Astrocyte (in vitro differentiated cells and primary cell): ENCODE results near the gene GFOD1. TPM values are rescaled to one million over a fixed set of nuclear protein-coding genes. Genes with fewer than 3 reads are reported as not detected.

ENCODE experiments used
- DNase-seq: peaks from one replicate; pipeline ENCODE4 v3.0.0-alpha.2; 2010; ENCODE audit warnings: low read depth
- FAIRE-seq: peaks from 2 replicates; lab custom pipeline; 2011; peaks lifted over from hg19 to GRCh38; lab: Jason Lieb, UNC
- H2AFZ ChIP-seq: 2 replicates; pipeline ENCODE4 v1.6.0; 2012; ENCODE audit warnings: low read depth, low read length, inconsistent platforms
- H3K27ac ChIP-seq: 2 replicates; pipeline ENCODE4 v1.5.1; 2011; ENCODE audit warnings: low read depth, low read length, inconsistent platforms
- H3K27me3 ChIP-seq: 2 replicates; pipeline ENCODE4 v1.6.0; 2011; ENCODE audit warnings: low read length, inconsistent platforms; ENCODE audit not compliant: insufficient read depth
- H3K36me3 ChIP-seq: 2 replicates; pipeline ENCODE4 v1.5.1; 2011; ENCODE audit warnings: low read length, inconsistent platforms; ENCODE audit not compliant: insufficient read depth
- H3K4me1 ChIP-seq: 2 replicates; pipeline ENCODE4 v1.5.1; 2011; ENCODE audit warnings: low read length, inconsistent platforms; ENCODE audit not compliant: insufficient read depth
- H3K4me2 ChIP-seq: 2 replicates; pipeline ENCODE4 v1.6.0; 2012; ENCODE audit warnings: low read length, inconsistent platforms
- H3K4me3 ChIP-seq: 2 replicates; pipeline ENCODE4 v1.5.1; 2011; ENCODE audit warnings: low read depth, mild to moderate bottlenecking, low read length, inconsistent platforms; ENCODE audit not compliant: insufficient read depth
- H3K79me2 ChIP-seq: 2 replicates; pipeline ENCODE4 v1.6.0; 2012; ENCODE audit warnings: mild to moderate bottlenecking, low read length, inconsistent platforms; ENCODE audit not compliant: insufficient read depth
- H3K9ac ChIP-seq: 2 replicates; pipeline ENCODE4 v1.6.0; 2012; ENCODE audit warnings: mild to moderate bottlenecking, low read length, inconsistent platforms
- H3K9me3 ChIP-seq: 2 replicates; pipeline ENCODE4 v1.5.1; 2012; ENCODE audit warnings: low read depth, mild to moderate bottlenecking, low read length, inconsistent platforms; ENCODE audit not compliant: insufficient read depth
- H4K20me1 ChIP-seq: 2 replicates; pipeline ENCODE4 v1.6.0; 2012; ENCODE audit warnings: low read length, inconsistent platforms; ENCODE audit not compliant: insufficient read depth
- H3K27ac Mint-ChIP-seq: one replicate; pipeline ENCODE4 v1.8.0; 2021; ENCODE audit warnings: mild to moderate bottlenecking, mixed read lengths; ENCODE audit not compliant: unreplicated experiment
- H3K27me3 Mint-ChIP-seq: one replicate; pipeline ENCODE4 v1.8.0; 2021; ENCODE audit warnings: low read depth, mixed read lengths; ENCODE audit not compliant: unreplicated experiment
- H3K36me3 Mint-ChIP-seq: one replicate; pipeline ENCODE4 v1.8.0; 2021; ENCODE audit warnings: low read depth, mixed read lengths; ENCODE audit not compliant: unreplicated experiment
- H3K4me1 Mint-ChIP-seq: one replicate; pipeline ENCODE4 v1.8.0; 2021; ENCODE audit warnings: low read depth, mixed read lengths; ENCODE audit not compliant: unreplicated experiment
- H3K4me3 Mint-ChIP-seq: one replicate; pipeline ENCODE4 v1.8.0; 2021; ENCODE audit warnings: mild to moderate bottlenecking, moderate library complexity, mixed read lengths; ENCODE audit not compliant: unreplicated experiment
- H3K9me3 Mint-ChIP-seq: one replicate; pipeline ENCODE4 v1.8.0; 2021; ENCODE audit warnings: mild to moderate bottlenecking, mixed read lengths; ENCODE audit not compliant: unreplicated experiment
- EZH2 ChIP-seq: IDR thresholded peaks from 2 replicates; pipeline ENCODE4 v1.6.1; 2012; ENCODE audit warnings: mild to moderate bottlenecking, low read length, inconsistent platforms; ENCODE audit not compliant: insufficient read depth
- total RNA-seq: library from RNA; stranded (reverse); gene quantifications from 2 replicates; pipeline ENCODE4 v1.2.1, GENCODE V29; 2021
- TF ChIP-seq, protein P1 (sequence below): IDR thresholded peaks from 2 replicates; pipeline ENCODE4 v1.5.1; 2011; ENCODE audit warnings: low read depth, mild to moderate bottlenecking, inconsistent platforms, low read length, moderate library complexity; ENCODE audit not compliant: insufficient read depth

Gene GFOD1
- total RNA-seq, 1 donor from 2014 or later, result 10.8 TPM

GRCh38 chr6:13479971-13480434, 7.4 kb downstream of the GFOD1 start:
- peaks cover 34% of the 10 kb centered on the region for H3K4me1 Mint-ChIP-seq
- H3K4me2 ChIP-seq, result peak overlapping the region; percentile 47
- no peaks in the 10 kb centered on the region for H3K27me3 ChIP-seq
- no peak overlapping the region for H2AFZ ChIP-seq
- peak overlapping the region; percentile 67 for H3K27ac ChIP-seq
- H3K4me3 ChIP-seq, result no peak overlapping the region
- H3K9me3 ChIP-seq, result no peaks in the 10 kb centered on the region
- peak overlapping the region; percentile 80 for H3K27ac Mint-ChIP-seq
- peaks cover 6% of the 10 kb centered on the region for H3K36me3 Mint-ChIP-seq
- H3K9me3 Mint-ChIP-seq, result no peaks in the 10 kb centered on the region
- no peak overlapping the region for H3K4me3 Mint-ChIP-seq
- no peak for TF ChIP-seq EZH2
- TF ChIP-seq, protein P1, sequence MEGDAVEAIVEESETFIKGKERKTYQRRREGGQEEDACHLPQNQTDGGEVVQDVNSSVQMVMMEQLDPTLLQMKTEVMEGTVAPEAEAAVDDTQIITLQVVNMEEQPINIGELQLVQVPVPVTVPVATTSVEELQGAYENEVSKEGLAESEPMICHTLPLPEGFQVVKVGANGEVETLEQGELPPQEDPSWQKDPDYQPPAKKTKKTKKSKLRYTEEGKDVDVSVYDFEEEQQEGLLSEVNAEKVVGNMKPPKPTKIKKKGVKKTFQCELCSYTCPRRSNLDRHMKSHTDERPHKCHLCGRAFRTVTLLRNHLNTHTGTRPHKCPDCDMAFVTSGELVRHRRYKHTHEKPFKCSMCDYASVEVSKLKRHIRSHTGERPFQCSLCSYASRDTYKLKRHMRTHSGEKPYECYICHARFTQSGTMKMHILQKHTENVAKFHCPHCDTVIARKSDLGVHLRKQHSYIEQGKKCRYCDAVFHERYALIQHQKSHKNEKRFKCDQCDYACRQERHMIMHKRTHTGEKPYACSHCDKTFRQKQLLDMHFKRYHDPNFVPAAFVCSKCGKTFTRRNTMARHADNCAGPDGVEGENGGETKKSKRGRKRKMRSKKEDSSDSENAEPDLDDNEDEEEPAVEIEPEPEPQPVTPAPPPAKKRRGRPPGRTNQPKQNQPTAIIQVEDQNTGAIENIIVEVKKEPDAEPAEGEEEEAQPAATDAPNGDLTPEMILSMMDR, result no peak
- H3K9ac ChIP-seq, result peak overlapping the region; percentile 9
- H3K27me3 Mint-ChIP-seq, result no peaks in the 10 kb centered on the region
- peaks cover 24% of the 10 kb centered on the region for H3K4me1 ChIP-seq
- no peaks in the 10 kb centered on the region for H3K36me3 ChIP-seq
- H4K20me1 ChIP-seq, result no peaks in the 10 kb centered on the region
- no peak for FAIRE-seq
- DNase-seq, result no peak
- H3K79me2 ChIP-seq, result peaks cover 41% of the 10 kb centered on the region

GRCh38 chr6:13479206-13479800, 8.1 kb downstream of the GFOD1 start:
- H3K27ac Mint-ChIP-seq, result no peak overlapping the region
- Histone ChIP-seq H3K4me3 (no peak overlapping the region), H3K27ac (no peak overlapping the region), H2AFZ (no peak overlapping the region), H3K4me1 (peaks cover 20% of the 10 kb centered on the region), H3K27me3 (no peaks in the 10 kb centered on the region), H3K36me3 (no peaks in the 10 kb centered on the region), H4K20me1 (no peaks in the 10 kb centered on the region), H3K79me2 (peaks cover 36% of the 10 kb centered on the region), H3K9ac (no peak overlapping the region), H3K4me2 (no peak overlapping the region), H3K9me3 (no peaks in the 10 kb centered on the region)
- DNase-seq (no peak), FAIRE-seq (no peak)
- peaks cover 6% of the 10 kb centered on the region for H3K36me3 Mint-ChIP-seq
- H3K27me3 Mint-ChIP-seq, result no peaks in the 10 kb centered on the region
- H3K4me3 Mint-ChIP-seq, result no peak overlapping the region
- TF ChIP-seq EZH2, result no peak
- TF ChIP-seq, protein P1, result no peak
- H3K9me3 Mint-ChIP-seq, result no peaks in the 10 kb centered on the region
- peaks cover 27% of the 10 kb centered on the region for H3K4me1 Mint-ChIP-seq

DNA sequence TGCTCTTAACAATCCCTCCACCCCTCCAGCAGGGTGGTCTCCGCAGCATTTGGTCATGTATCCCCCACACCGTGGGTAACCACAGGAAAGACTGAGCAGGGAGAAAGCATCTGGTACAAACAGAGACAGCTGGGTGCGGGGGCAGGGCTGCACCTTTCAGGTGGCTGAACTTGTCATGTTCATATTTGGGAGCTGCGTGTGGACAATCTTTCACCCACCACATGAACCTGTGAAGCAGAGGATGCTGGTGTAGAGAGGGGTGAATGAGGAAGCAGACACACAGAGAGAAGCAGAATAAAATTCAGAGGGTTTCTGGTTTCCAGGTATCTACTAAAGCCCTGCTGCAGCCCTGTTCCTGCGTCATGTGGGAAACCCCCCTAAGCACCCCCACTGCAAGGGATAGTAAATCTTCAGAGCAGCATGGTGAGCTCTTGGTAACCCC, 8.9 kb downstream of the GFOD1 start:
- H3K27ac ChIP-seq, result no peak overlapping the region
- no peaks in the 10 kb centered on the region for H3K27me3 ChIP-seq
- no peak overlapping the region for H3K9ac ChIP-seq
- H2AFZ ChIP-seq, result no peak overlapping the region
- Mint-ChIP-seq H3K27me3 (no peaks in the 10 kb centered on the region), H3K27ac (no peak overlapping the region), H3K36me3 (peaks cover 6% of the 10 kb centered on the region), H3K4me1 (peaks cover 20% of the 10 kb centered on the region), H3K9me3 (no peaks in the 10 kb centered on the region), H3K4me3 (no peak overlapping the region)
- no peaks in the 10 kb centered on the region for H3K9me3 ChIP-seq
- no peak overlapping the region for H3K4me2 ChIP-seq
- FAIRE-seq (no peak), DNase-seq (no peak)
- no peak overlapping the region for H3K4me3 ChIP-seq
- no peaks in the 10 kb centered on the region for H3K36me3 ChIP-seq
- peaks cover 30% of the 10 kb centered on the region for H3K79me2 ChIP-seq
- no peaks in the 10 kb centered on the region for H4K20me1 ChIP-seq
- TF ChIP-seq EZH2, result no peak
- TF ChIP-seq, protein P1, result no peak
- peaks cover 20% of the 10 kb centered on the region for H3K4me1 ChIP-seq
